ENCODE measurements around the gene AGBL1. TPM values are rescaled to one million over a fixed set of nuclear protein-coding genes. Genes with fewer than 3 reads are reported as not detected.

AGBL1 gene
- total RNA-seq, 4 donors from 2014 or later: 0.32 to 0.40 TPM; not detected in 2

- WGBS, 2 donors (ENCODE audit: low coverage in 1 of 2): 59% methylated on average over 2 of the region's 2 CpGs; no CpG with 5 or more reads in 1 of the 2 donors
- no peaks in the 10 kb centered on the region for H3K9me3 ChIP-seq
- H3K4me3 ChIP-seq: no peak overlapping the region
- H3K27me3 ChIP-seq: no peaks in the 10 kb centered on the region
- H3K4me1 ChIP-seq: peaks cover 0 to 3% (median 0%) of the 10 kb centered on the region in 4 donors
- TF ChIP-seq POLR2AphosphoS5 (IDR thresholded peaks at IDR 0.05) (no peak), CTCF (IDR thresholded peaks at IDR 0.05) (no peak), EP300 (IDR thresholded peaks at IDR 0.05; ENCODE audit: low read depth) (no peak), POLR2A (IDR thresholded peaks at IDR 0.05) (no peak)
- in situ Hi-C loops (cut with MboI; ENCODE audit: low pct_ligation_motif_present in 1 of 4, low pct_unique_long_range_greater_than_20kb in 1 of 4, low sequenced_read_pairs in 3 of 4): no loop called here
- no peak overlapping the region for H3K27ac ChIP-seq
- no peaks in the 10 kb centered on the region for H3K36me3 ChIP-seq
- no peak for DNase-seq
- intact Hi-C loops (cut with DNase I; ENCODE audit: low total_unique reads): no loop called here
Observed at GRCh38 chr15:86588413-86588812, 508.7 kb downstream of the AGBL1 start.

- Histone ChIP-seq H3K27me3 (no peaks in the 10 kb centered on the region), H3K36me3 (no peaks in the 10 kb centered on the region), H3K9me3 (no peaks in the 10 kb centered on the region), H3K4me1 (peaks cover 0 to 3% (median 0%) of the 10 kb centered on the region in 4 donors), H3K4me3 (no peak overlapping the region), H3K27ac (no peak overlapping the region)
- in situ Hi-C loops (cut with MboI; ENCODE audit: low pct_ligation_motif_present in 1 of 4, low pct_unique_long_range_greater_than_20kb in 1 of 4, low sequenced_read_pairs in 3 of 4) (no loop called here), intact Hi-C loops (cut with DNase I; ENCODE audit: low total_unique reads) (no loop called here)
- WGBS, 2 donors (ENCODE audit: low coverage in 1 of 2): 74 to 86% methylated on average over 1 of the region's 1 CpG
- DNase-seq: no peak
- no peak for TF ChIP-seq POLR2AphosphoS5 (IDR thresholded peaks at IDR 0.05)
- TF ChIP-seq POLR2A (IDR thresholded peaks at IDR 0.05): no peak
- no peak for TF ChIP-seq EP300 (IDR thresholded peaks at IDR 0.05; ENCODE audit: low read depth)
- no peak for TF ChIP-seq CTCF (IDR thresholded peaks at IDR 0.05)
Observed at GRCh38 chr15:86590461-86590860, 510.8 kb downstream of the AGBL1 start.

- intact Hi-C loops (cut with DNase I; ENCODE audit: low total_unique reads) (no loop called here), in situ Hi-C loops (cut with MboI; ENCODE audit: low pct_ligation_motif_present in 1 of 4, low pct_unique_long_range_greater_than_20kb in 1 of 4, low sequenced_read_pairs in 3 of 4) (no loop called here)
- peaks cover 0 to 3% (median 0%) of the 10 kb centered on the region in 4 donors for H3K4me1 ChIP-seq
- no peak for DNase-seq
- no peaks in the 10 kb centered on the region for H3K27me3 ChIP-seq
- no peak overlapping the region for H3K27ac ChIP-seq
- no peak overlapping the region for H3K4me3 ChIP-seq
- no peaks in the 10 kb centered on the region for H3K36me3 ChIP-seq
- H3K9me3 ChIP-seq: no peaks in the 10 kb centered on the region
- WGBS, 2 donors (ENCODE audit: low coverage in 1 of 2): 80 to 90% methylated on average over 1 of the region's 1 CpG
- TF ChIP-seq POLR2A (IDR thresholded peaks at IDR 0.05) (no peak), POLR2AphosphoS5 (IDR thresholded peaks at IDR 0.05) (no peak), EP300 (IDR thresholded peaks at IDR 0.05; ENCODE audit: low read depth) (no peak), CTCF (IDR thresholded peaks at IDR 0.05) (no peak)
Observed at GRCh38 chr15:86591158-86591557, 511.5 kb downstream of the AGBL1 start.

GRCh38 chr15:86591994-86592735 lies 512.5 kb downstream of the AGBL1 start:
- in situ Hi-C loops (cut with MboI; ENCODE audit: low pct_ligation_motif_present in 1 of 4, low pct_unique_long_range_greater_than_20kb in 1 of 4, low sequenced_read_pairs in 3 of 4): no loop called here
- Histone ChIP-seq H3K36me3 (no peaks in the 10 kb centered on the region), H3K9me3 (no peaks in the 10 kb centered on the region), H3K27me3 (no peaks in the 10 kb centered on the region), H3K4me1 (peaks cover 0 to 3% (median 0%) of the 10 kb centered on the region in 4 donors), H3K27ac (no peak overlapping the region), H3K4me3 (no peak overlapping the region)
- TF ChIP-seq POLR2A (IDR thresholded peaks at IDR 0.05): no peak
- TF ChIP-seq POLR2AphosphoS5 (IDR thresholded peaks at IDR 0.05): no peak
- TF ChIP-seq CTCF (IDR thresholded peaks at IDR 0.05): no peak
- TF ChIP-seq EP300 (IDR thresholded peaks at IDR 0.05; ENCODE audit: low read depth): no peak
- no peak for DNase-seq
- intact Hi-C loops (cut with DNase I; ENCODE audit: low total_unique reads): no loop called here
- 54 to 69% methylated on average over 6 to 9 of the region's 9 CpGs for WGBS, 2 donors (ENCODE audit: low coverage in 1 of 2)

Measured in transverse colon (tissue), 4 donors.